ELR (cell line): ENCODE measurements around the gene ZNF574.
"Not testable (repeated sequence)": the region's sequence is repeated elsewhere in the genome, so short reads cannot be mapped to it uniquely, and the experiment has no call there.

Source experiments
- DNase-seq: peaks from one replicate; pipeline ENCODE4 v3.0.0-alpha.2; 2015; ENCODE audit warnings: low read depth

The ZNF574 gene

GRCh38 chr19:42075616-42076379, at the start of gene ZNF574:
ZNF574 (plus strand) TSS chr19:42076166; CDS start chr19:42078607, 2,441 bp downstream.
- peak; percentile 100 for DNase-seq

- no peak for DNase-seq
Measured at GRCh38 chr19:42028304-42029216, 47.4 kb upstream of the ZNF574 start.

GRCh38 chr19:42030645-42031440, 45.1 kb upstream of the ZNF574 start:
- no peak for DNase-seq

DNA sequence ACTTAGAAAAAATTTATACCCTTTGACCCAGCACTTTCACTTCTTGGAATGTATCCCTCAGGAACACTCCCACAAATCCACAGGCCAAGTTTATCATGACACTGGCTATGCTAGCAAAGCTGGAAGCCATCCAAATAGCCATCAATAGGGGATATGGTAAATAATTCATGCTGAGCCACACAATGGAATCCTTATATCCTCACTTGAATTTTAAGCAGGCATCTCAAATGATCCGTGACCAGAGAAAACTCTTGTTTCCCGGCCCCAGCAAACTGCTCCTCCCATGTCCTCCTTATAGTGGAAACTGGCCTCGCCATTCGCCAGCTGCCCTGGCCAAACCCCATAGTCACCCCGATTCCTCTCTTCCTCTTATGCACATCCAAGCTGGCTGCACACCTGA, 43.5 kb upstream of the ZNF574 start:
- no peak for DNase-seq

GRCh38 chr19:42033413-42033812, 42.6 kb upstream of the ZNF574 start:
- DNase-seq: no peak

DNA sequence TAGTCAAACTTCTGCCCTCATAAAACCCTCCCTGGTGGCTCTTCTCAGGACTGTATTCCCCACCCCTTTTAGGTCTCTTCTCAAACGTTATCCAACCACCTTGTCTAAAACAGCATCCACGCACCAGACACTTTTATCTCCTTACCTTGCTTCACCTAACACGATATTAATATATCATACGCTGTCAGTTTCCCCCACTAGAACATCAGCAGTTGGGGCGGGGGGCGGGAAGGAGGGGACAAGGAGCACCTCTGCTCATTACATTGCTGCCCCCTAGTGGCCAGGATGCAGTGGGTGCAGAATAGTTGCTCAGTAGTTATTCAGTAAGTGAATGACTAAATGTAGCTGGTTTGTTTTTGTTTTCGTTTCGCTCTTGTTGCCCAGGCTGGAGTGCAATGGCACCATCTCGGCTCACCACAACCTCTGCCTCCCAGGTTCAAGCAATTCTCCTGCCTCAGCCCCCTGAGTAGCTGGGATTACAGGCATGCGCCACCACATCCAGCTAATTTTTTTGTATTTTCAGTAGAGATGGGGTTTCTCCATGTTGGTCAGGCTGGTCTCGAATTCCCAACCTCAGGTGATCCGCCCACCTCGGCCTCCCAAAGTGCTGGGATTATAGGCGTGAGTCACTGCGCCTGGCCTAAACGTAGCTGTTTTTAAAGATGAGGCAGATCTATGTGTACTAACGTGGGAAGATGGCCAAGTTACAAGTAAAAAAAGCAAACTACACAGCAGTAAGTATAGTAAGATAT, 41.1 kb upstream of the ZNF574 start:
- DNase-seq: peak; percentile 83

- no peak for DNase-seq
Measured at GRCh38 chr19:42037649-42038048, 38.3 kb upstream of the ZNF574 start.

DNA sequence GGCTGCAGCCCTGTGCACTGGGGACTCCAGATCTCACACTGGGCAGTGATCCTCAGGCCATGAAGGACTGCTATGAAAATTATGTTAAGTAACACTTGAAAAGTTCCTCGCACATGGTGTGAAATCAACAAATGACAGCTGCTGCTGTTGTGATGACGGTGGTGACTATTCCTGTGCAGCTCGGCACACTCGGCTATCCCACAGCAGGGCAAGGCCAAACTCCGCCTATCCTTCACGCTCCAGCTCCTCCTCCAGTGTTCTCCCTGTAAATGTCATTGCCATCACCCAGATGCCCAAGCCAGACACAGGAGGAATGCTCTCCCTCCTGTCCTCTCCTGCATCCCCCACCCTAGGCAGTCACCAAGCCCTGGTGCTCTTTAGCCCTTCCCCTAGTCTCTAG, 37.3 kb upstream of the ZNF574 start:
- DNase-seq: no peak

DNA sequence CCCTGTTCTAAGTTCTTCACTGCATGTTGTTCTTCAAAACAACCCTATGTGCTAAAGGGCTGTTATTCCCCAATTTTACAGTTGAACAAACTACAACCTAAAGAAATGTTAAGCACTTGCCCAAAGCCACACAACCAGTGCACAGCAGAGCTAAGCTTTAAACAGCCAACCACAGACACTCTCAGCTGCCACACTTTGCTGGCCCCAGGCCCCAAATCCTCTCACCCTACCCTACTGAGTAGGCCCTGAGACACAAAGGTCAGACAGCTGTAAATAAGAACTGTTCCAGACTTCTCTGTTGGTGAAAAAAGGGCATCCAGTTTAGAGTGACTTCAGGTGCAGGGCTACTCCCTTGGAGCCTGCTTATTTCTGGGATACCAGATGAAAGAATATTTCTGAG, 35.9 kb upstream of the ZNF574 start:
- no peak for DNase-seq

DNA sequence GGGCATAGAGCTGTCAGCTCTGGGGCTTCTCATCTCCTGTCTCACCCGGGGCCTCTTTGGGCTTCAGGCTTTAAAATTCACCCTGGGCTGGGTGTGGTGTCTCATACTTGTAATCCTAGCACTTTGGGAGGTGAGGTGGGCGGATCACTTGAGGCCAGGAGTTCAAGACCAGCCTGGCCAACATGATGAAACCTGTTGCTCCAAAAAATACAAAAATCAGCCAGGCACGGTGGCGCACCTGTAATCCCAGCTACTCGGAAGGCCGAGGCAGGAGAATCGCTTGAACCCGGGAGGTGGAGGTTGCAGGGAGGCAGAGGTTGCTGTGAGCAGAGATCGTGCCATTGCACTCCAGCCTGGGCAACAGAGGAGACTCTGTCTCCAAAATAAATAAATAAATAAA, 35.5 kb upstream of the ZNF574 start:
- not testable (repeated sequence) for DNase-seq

- no peak for DNase-seq
Measured at GRCh38 chr19:42042455-42043170, 33.4 kb upstream of the ZNF574 start.

- DNase-seq: no peak
Measured at GRCh38 chr19:42045575-42045974, 30.4 kb upstream of the ZNF574 start.

DNA sequence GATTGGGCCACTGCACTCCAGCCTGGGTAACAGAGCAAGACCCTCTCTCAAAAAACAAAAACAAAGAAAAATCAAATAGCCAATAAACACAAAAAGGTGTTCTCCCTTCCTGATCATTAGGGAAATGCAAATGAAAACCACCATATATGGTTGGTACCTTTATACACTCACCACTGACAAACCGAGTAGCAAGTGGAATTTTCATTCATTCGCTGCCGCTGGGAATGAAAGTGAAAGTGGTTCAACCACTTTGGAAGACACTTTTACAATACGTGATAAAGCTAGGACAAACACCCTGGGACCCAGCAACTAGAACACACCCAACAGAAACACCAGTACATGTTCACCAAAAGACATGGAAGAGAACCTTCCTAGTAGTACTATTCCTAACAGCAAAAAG, 27.0 kb upstream of the ZNF574 start:
- no peak for DNase-seq

DNA sequence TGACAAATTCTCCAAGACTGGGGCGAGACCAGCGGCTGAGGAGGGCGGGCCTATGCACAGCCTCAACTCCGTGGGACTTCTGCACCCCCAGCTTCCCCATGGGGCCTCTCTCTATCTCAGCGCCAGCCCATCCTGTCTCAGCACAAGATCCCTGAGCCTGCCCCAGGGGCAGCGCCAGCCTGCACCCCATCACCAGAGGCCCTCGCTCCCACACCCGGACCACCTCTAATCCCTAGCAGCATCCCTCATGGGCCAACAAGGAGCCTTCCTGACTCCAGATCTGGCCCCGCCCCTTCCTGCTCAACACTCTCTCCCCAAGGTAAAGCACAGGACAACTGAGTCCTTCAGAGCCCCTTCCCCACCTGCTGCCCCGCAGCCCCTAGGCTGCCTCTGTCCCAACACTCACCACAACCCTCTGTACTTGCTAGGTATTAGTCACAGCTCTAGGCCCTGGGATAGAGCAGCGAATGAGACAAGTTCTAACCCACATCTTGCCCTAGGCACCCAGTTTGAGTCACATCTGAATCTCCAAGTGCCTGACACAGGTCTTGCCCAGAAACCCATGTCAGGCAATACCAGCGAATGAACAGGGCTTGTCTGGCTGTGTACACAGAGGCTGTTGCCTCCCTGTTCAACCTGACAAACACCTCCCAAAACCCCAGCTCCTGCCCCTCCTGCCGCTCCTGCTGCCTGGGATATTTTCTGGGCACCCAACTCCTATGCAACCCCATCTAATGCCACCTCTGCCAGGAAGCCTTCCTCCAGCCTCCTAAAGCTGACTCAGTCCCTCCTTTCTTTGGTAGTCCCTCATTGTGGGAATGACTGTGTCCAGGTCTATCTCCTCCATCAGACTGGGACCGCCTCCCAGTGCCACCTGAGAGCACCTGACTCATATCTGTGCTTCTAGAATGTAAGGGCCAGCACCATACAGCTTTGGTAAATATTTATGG, 24.5 kb upstream of the ZNF574 start:
- DNase-seq: peak; percentile 87

DNA sequence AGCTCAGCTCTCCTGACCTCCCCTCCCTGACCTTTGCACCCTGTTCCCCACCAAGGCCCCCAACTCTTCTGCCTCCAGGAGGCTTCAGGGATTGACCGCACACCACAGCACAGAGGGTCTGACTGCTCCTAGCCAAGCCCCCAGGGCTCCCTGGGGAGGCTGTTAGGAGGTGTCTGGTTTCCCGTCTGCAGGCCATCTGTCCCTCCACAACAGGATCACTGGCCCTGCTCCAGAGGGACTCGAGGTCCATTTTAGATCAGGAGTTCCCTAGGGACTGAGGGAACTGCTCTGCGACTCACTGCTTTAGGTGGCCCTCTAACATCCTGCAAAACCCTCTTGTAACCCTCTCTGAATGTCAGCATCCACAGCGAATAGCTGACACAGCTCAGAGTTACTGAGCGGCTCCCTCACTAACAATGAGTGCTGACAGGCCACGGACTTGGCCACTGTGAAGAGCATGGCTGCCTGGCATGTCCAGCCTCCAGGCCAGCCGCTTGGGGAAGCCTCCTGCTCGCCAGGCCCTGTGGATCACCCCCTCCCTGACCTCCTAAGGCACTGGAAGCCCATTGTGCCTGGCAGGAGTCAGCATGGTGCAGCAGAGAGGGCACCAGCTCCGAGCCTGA, 23.6 kb upstream of the ZNF574 start:
- no peak for DNase-seq

- no peak for DNase-seq
Measured at GRCh38 chr19:42053037-42053935, 22.7 kb upstream of the ZNF574 start.

DNA sequence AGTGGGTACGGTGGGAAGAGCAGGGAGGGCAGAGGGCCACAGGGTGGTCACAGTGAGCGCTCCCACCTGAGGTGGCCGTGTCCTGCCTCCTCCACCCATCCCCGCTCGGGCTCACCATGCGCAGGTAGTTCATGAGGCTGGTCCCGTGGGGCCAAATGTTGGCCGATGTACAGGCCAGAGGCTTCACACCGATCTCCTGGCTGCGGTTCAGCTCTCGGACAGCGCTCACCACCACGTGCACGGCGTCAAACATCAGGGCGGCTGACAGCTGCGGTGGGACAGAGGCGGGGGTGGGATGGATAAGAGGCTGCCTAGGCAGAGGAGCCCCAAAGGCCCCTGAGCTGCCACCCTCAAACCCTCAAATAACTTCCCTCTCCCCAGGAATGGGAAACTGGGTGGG, 21.8 kb upstream of the ZNF574 start:
- no peak for DNase-seq

DNA sequence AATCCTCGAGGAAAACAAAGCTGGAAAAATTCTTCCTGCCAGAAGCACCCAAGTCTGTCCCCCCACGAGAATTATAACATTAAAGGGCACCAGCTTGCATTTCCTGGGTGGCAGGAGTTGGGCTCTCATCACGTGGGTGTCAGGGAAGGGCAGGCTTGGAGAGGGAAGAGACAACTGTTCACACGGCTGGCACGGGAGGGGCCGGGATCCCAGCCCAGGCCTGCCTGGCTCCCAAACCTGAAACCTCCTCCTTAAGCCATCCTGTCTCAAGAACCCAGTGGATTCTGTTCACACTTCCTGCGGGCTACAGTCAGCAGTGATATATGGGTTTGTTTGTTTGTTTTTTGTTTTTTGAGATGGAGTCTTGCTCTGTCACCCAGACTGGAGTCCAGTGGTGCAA, 18.1 kb upstream of the ZNF574 start:
- DNase-seq: no peak
